ENCODE data around the gene DHCR24.

The DHCR24 gene

DNA sequence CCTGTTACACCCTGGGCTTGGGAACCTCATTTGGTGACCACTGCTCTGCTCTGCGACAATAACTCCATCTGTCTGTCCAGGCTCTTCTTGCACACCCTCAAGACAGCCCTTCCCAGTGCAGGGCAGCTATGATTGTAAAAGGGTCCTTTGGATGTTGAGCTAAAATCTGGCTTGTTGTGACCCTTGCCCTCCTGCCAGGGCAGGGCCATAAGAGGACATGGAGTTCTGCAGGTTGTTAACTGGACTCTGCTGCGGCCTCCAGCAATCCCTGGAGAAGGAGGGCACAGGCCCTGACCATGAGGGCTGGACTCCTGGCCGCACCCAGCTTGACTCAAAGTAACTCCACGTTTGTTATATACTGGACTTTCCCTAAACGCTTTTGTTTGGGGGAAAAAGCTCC is 41.2 kb downstream of the DHCR24 start:
- WGBS (ENCODE audit: insufficient coverage, insufficient read length), result no CpG with 5 or more reads among the region's 5 CpGs
- Histone ChIP-seq H3K4me3 (ENCODE audit: low read length) (no peak overlapping the region), H3K36me3 (ENCODE audit: control insufficient read depth, insufficient read depth, low read length) (peaks cover 17% of the 10 kb centered on the region; the same call in 1 of the 2 replicates), H3K27ac (ENCODE audit: low read length) (no peak overlapping the region), H3K9me3 (ENCODE audit: control insufficient read depth, insufficient read depth, low read length) (no peaks in the 10 kb centered on the region), H3K27me3 (ENCODE audit: control insufficient read depth, insufficient read depth, low read length) (no peaks in the 10 kb centered on the region), H3K4me1 (ENCODE audit: control insufficient read depth, insufficient read depth, low read length) (no peaks in the 10 kb centered on the region)
- DNase-seq (ENCODE audit: low read depth, low spot score), result no peak

DNA sequence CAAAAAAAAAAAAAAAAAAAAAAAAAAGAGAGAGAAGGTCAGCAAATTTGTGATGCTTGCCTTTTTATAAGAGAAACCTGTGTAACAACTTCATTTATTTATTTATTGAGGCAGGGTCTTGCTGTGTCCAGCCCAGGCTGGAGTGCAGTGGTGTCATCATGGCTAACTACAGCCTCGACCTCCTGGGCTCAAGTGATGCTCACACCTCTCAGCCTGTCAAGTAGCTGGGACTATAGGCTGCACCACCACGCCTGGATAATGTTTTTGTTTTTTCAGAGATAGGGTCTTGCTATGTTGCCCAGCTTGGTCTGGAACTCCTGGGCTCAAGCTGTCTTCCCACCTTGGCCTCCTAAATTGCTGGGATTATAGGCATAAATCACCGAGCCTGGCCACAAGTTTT is 42.4 kb downstream of the DHCR24 start:
- no peaks in the 10 kb centered on the region for H3K4me1 ChIP-seq (ENCODE audit: control insufficient read depth, insufficient read depth, low read length)
- no peak for DNase-seq (ENCODE audit: low read depth, low spot score)
- H3K36me3 ChIP-seq (ENCODE audit: control insufficient read depth, insufficient read depth, low read length), result peaks cover 8% of the 10 kb centered on the region; the same call in 1 of the 2 replicates
- H3K27ac ChIP-seq (ENCODE audit: low read length), result no peak overlapping the region
- no CpG with 5 or more reads among the region's 3 CpGs for WGBS (ENCODE audit: insufficient coverage, insufficient read length)
- H3K4me3 ChIP-seq (ENCODE audit: low read length), result no peak overlapping the region
- no peaks in the 10 kb centered on the region for H3K9me3 ChIP-seq (ENCODE audit: control insufficient read depth, insufficient read depth, low read length)
- no peaks in the 10 kb centered on the region for H3K27me3 ChIP-seq (ENCODE audit: control insufficient read depth, insufficient read depth, low read length)

- peaks cover 4% of the 10 kb centered on the region; the same call in 1 of the 2 replicates for H3K36me3 ChIP-seq (ENCODE audit: control insufficient read depth, insufficient read depth, low read length)
- no peaks in the 10 kb centered on the region for H3K27me3 ChIP-seq (ENCODE audit: control insufficient read depth, insufficient read depth, low read length)
- H3K9me3 ChIP-seq (ENCODE audit: control insufficient read depth, insufficient read depth, low read length), result no peaks in the 10 kb centered on the region
- H3K27ac ChIP-seq (ENCODE audit: low read length), result no peak overlapping the region
- no peaks in the 10 kb centered on the region for H3K4me1 ChIP-seq (ENCODE audit: control insufficient read depth, insufficient read depth, low read length)
- DNase-seq (ENCODE audit: low read depth, low spot score), result no peak
- H3K4me3 ChIP-seq (ENCODE audit: low read length), result no peak overlapping the region
- WGBS (ENCODE audit: insufficient coverage, insufficient read length), result no CpG with 5 or more reads among the region's 5 CpGs
Observed at GRCh38 chr1:54843449-54843848, 43.5 kb downstream of the DHCR24 start.

GRCh38 chr1:54842963-54843362 is 44.0 kb downstream of the DHCR24 start:
- Histone ChIP-seq H3K36me3 (ENCODE audit: control insufficient read depth, insufficient read depth, low read length) (peaks cover under 1% of the 10 kb centered on the region; the same call in 1 of the 2 replicates), H3K9me3 (ENCODE audit: control insufficient read depth, insufficient read depth, low read length) (no peaks in the 10 kb centered on the region), H3K27ac (ENCODE audit: low read length) (no peak overlapping the region), H3K4me1 (ENCODE audit: control insufficient read depth, insufficient read depth, low read length) (no peaks in the 10 kb centered on the region), H3K4me3 (ENCODE audit: low read length) (no peak overlapping the region), H3K27me3 (ENCODE audit: control insufficient read depth, insufficient read depth, low read length) (no peaks in the 10 kb centered on the region)
- no peak for DNase-seq (ENCODE audit: low read depth, low spot score)
- WGBS (ENCODE audit: insufficient coverage, insufficient read length), result no CpG with 5 or more reads among the region's 9 CpGs

DNA sequence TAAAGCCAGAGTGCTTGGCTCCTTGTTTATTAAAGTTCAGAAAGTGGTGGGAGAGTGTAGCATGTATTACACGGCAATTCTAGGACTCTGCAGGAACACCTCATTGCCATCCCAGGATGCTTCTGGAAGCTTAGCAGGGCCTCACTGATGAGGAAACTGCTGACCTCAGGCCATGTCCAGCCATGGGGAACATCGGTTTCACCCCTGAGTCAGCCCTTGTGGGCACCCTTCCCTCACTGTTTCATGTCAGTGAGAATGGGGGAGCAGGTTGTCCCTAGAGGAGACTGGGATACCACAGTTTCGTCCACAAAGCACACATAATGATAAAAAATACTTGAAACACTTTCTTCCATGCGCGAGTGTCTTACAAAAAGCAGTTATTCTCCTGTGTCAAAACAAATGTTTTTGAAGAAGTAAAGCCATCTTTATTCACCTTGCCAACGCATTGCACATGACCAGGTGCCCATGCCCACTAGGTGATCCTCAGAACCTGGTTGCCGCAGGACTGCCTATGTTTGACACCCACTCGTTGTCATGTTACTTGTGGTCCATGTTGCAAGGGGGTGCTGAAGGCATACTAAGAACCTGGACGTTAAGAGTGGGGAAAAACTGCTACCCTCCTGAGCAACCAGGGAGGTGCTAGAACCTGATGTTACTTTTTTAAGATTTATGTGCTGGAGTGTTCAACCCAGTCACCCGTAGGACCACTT is 44.6 kb downstream of the DHCR24 start:
- no CpG with 5 or more reads among the region's 10 CpGs for WGBS (ENCODE audit: insufficient coverage, insufficient read length)
- DNase-seq (ENCODE audit: low read depth, low spot score), result no peak
- H3K27me3 ChIP-seq (ENCODE audit: control insufficient read depth, insufficient read depth, low read length), result no peaks in the 10 kb centered on the region
- no peaks in the 10 kb centered on the region for H3K36me3 ChIP-seq (ENCODE audit: control insufficient read depth, insufficient read depth, low read length)
- H3K9me3 ChIP-seq (ENCODE audit: control insufficient read depth, insufficient read depth, low read length), result no peaks in the 10 kb centered on the region
- no peak overlapping the region for H3K4me3 ChIP-seq (ENCODE audit: low read length)
- no peaks in the 10 kb centered on the region for H3K4me1 ChIP-seq (ENCODE audit: control insufficient read depth, insufficient read depth, low read length)
- H3K27ac ChIP-seq (ENCODE audit: low read length), result no peak overlapping the region

GRCh38 chr1:54839824-54840223 is 47.2 kb downstream of the DHCR24 start:
- H3K36me3 ChIP-seq (ENCODE audit: control insufficient read depth, insufficient read depth, low read length), result no peaks in the 10 kb centered on the region
- H3K9me3 ChIP-seq (ENCODE audit: control insufficient read depth, insufficient read depth, low read length), result no peaks in the 10 kb centered on the region
- no peak for DNase-seq (ENCODE audit: low read depth, low spot score)
- no peak overlapping the region for H3K27ac ChIP-seq (ENCODE audit: low read length)
- no peak overlapping the region for H3K4me3 ChIP-seq (ENCODE audit: low read length)
- H3K27me3 ChIP-seq (ENCODE audit: control insufficient read depth, insufficient read depth, low read length), result no peaks in the 10 kb centered on the region
- peaks cover 2% of the 10 kb centered on the region; the same call in 1 of the 2 replicates for H3K4me1 ChIP-seq (ENCODE audit: control insufficient read depth, insufficient read depth, low read length)
- no CpG with 5 or more reads among the region's 2 CpGs for WGBS (ENCODE audit: insufficient coverage, insufficient read length)

GRCh38 chr1:54838565-54839180 is 48.3 kb downstream of the DHCR24 start:
- Histone ChIP-seq H3K27ac (ENCODE audit: low read length) (no peak overlapping the region), H3K27me3 (ENCODE audit: control insufficient read depth, insufficient read depth, low read length) (no peaks in the 10 kb centered on the region), H3K4me1 (ENCODE audit: control insufficient read depth, insufficient read depth, low read length) (peaks cover 2% of the 10 kb centered on the region; the same call in 1 of the 2 replicates), H3K36me3 (ENCODE audit: control insufficient read depth, insufficient read depth, low read length) (no peaks in the 10 kb centered on the region), H3K9me3 (ENCODE audit: control insufficient read depth, insufficient read depth, low read length) (no peaks in the 10 kb centered on the region), H3K4me3 (ENCODE audit: low read length) (no peak overlapping the region)
- no peak for DNase-seq (ENCODE audit: low read depth, low spot score)
- WGBS (ENCODE audit: insufficient coverage, insufficient read length), result no CpG with 5 or more reads among the region's 5 CpGs

- H3K36me3 ChIP-seq (ENCODE audit: control insufficient read depth, insufficient read depth, low read length), result no peaks in the 10 kb centered on the region
- no peak overlapping the region for H3K27ac ChIP-seq (ENCODE audit: low read length)
- H3K4me3 ChIP-seq (ENCODE audit: low read length), result no peak overlapping the region
- no CpG with 5 or more reads among the region's 6 CpGs for WGBS (ENCODE audit: insufficient coverage, insufficient read length)
- H3K4me1 ChIP-seq (ENCODE audit: control insufficient read depth, insufficient read depth, low read length), result peaks cover 2% of the 10 kb centered on the region; the same call in 1 of the 2 replicates
- H3K9me3 ChIP-seq (ENCODE audit: control insufficient read depth, insufficient read depth, low read length), result no peaks in the 10 kb centered on the region
- no peak for DNase-seq (ENCODE audit: low read depth, low spot score)
- H3K27me3 ChIP-seq (ENCODE audit: control insufficient read depth, insufficient read depth, low read length), result no peaks in the 10 kb centered on the region
Observed at GRCh38 chr1:54837002-54837853, 49.8 kb downstream of the DHCR24 start.

DNA sequence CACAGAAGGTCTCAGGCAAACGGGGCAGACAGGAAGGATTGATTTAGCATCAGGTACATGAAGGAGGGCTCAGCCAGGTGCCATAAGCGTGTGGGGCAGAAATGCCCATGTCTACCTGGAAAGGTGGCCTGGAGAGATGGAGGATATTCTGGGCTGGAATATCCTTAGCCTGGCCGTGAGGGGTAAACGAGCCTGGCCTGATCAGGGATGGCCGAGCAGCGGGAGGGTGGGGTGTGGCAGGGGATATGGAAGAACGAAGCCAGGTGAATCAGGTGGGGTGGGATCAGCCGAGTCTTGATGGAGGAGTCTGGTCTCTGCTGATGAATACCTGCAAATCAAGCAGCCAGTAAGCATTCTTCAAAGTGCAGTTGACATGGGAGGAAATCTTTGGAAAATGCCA is 50.4 kb downstream of the DHCR24 start:
- Histone ChIP-seq H3K4me3 (ENCODE audit: low read length) (no peak overlapping the region), H3K27ac (ENCODE audit: low read length) (no peak overlapping the region), H3K27me3 (ENCODE audit: control insufficient read depth, insufficient read depth, low read length) (no peaks in the 10 kb centered on the region), H3K9me3 (ENCODE audit: control insufficient read depth, insufficient read depth, low read length) (no peaks in the 10 kb centered on the region), H3K36me3 (ENCODE audit: control insufficient read depth, insufficient read depth, low read length) (no peaks in the 10 kb centered on the region), H3K4me1 (ENCODE audit: control insufficient read depth, insufficient read depth, low read length) (peaks cover 2% of the 10 kb centered on the region; the same call in 1 of the 2 replicates)
- no CpG with 5 or more reads among the region's 8 CpGs for WGBS (ENCODE audit: insufficient coverage, insufficient read length)
- DNase-seq (ENCODE audit: low read depth, low spot score), result no peak

GRCh38 chr1:54835970-54836369 is 51.0 kb downstream of the DHCR24 start:
- WGBS (ENCODE audit: insufficient coverage, insufficient read length), result no CpG with 5 or more reads among the region's 5 CpGs

More at GRCh38 chr1:54835970-54836369, 51.0 kb downstream of the DHCR24 start:
- Histone ChIP-seq H3K27ac (ENCODE audit: low read length) (no peak overlapping the region), H3K27me3 (ENCODE audit: control insufficient read depth, insufficient read depth, low read length) (no peaks in the 10 kb centered on the region), H3K9me3 (ENCODE audit: control insufficient read depth, insufficient read depth, low read length) (no peaks in the 10 kb centered on the region), H3K36me3 (ENCODE audit: control insufficient read depth, insufficient read depth, low read length) (no peaks in the 10 kb centered on the region), H3K4me1 (ENCODE audit: control insufficient read depth, insufficient read depth, low read length) (peaks cover 2% of the 10 kb centered on the region; the same call in 1 of the 2 replicates), H3K4me3 (ENCODE audit: low read length) (no peak overlapping the region)
- DNase-seq (ENCODE audit: low read depth, low spot score), result no peak
